ENCODE data around the gene GARIN1A.
"Not testable (repeated sequence)": the region's sequence is repeated elsewhere in the genome, so short reads cannot be mapped to it uniquely, and the experiment has no call there.

DNA sequence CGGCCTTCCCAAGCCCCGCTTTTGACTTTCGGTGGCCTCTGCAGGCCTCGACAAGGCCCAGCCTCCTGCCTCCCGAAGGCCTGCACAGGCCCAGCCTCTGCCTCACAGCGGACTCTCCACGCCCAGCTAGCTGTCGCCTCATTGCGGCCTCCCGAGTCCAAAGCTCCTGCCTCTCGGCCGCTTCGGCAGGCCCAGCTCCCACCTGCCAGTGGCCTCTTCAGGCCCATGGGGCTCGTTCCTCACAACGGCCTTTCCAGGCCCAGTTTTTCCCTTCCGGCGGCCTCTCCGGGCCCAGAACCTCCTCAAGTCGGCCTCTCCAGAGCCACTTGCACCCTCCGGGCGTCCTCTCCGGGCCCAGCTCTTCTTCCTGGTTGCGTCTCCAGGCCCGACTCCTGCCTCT lies 19.5 kb upstream of the GARIN1A start:
- TF ChIP-seq, protein P1, sequence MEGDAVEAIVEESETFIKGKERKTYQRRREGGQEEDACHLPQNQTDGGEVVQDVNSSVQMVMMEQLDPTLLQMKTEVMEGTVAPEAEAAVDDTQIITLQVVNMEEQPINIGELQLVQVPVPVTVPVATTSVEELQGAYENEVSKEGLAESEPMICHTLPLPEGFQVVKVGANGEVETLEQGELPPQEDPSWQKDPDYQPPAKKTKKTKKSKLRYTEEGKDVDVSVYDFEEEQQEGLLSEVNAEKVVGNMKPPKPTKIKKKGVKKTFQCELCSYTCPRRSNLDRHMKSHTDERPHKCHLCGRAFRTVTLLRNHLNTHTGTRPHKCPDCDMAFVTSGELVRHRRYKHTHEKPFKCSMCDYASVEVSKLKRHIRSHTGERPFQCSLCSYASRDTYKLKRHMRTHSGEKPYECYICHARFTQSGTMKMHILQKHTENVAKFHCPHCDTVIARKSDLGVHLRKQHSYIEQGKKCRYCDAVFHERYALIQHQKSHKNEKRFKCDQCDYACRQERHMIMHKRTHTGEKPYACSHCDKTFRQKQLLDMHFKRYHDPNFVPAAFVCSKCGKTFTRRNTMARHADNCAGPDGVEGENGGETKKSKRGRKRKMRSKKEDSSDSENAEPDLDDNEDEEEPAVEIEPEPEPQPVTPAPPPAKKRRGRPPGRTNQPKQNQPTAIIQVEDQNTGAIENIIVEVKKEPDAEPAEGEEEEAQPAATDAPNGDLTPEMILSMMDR (IDR thresholded peaks at IDR 0.05), result not testable (repeated sequence)
- not testable (repeated sequence) for TF ChIP-seq POLR2A (IDR thresholded peaks at IDR 0.05)

Data from adrenal gland (tissue), 5 donors.